Measurements from ENCODE around the gene ROR1.

ROR1 gene

GRCh38 chr1:63882048-63882704 lies 108.4 kb downstream of the ROR1 start:
- DNase-seq (ENCODE audit: low read depth, low spot score), result no peak

DNA sequence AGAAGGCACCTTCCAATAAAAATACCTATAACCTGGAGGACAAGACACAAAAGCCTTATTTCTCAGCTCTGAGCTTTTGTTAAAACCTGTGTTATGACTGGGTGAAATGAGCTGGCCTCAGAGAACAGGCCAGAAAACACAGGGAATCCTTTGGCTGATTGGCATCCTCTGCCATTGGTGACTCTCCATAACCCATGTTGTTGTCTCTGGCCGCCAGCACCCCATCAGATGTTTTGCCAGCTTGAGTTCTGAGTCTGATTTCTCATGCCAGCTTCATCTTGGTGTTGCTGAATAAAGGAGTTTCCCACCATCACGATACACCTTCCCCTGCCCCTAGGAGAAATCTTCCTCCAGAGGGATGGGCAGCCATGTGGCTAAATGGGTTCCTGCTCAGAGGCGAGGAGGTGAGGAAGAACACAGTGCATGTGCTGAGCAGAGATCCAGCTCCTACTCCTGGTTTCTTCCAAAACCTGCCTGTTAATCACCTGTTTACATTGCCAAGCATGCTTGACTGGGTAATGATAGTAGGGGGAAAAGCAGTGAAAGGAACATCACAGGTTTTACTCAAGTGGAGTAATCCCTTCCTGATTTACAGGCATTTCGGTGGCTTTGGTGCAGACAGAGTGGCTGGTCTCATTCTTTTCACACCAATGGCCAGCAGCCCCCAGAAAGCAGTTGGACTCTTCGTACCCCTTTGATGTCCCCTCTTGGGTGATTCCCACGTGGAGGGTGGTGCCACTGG lies 109.8 kb downstream of the ROR1 start:
- DNase-seq (ENCODE audit: low read depth, low spot score), result no peak

GRCh38 chr1:63884486-63884885 lies 110.7 kb downstream of the ROR1 start:
- DNase-seq (ENCODE audit: low read depth, low spot score), result no peak

DNA sequence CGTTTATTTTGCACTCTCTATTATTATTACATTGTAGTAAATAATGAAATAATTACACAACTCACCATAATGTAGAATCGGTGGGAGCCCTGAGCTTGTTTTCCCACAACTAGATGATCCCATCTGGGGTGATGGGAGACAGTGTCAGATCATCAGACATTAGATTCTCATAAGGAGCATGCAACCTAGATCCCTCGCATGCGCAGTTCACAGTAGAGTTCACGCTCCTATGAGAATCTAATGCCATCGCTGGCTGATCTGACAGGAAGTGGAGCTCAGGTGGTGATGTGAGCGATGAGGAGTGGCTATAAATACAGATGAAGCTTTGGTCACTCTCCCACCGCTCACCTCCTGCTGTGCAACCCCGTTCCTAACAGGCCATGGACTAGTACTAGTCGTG lies 112.1 kb downstream of the ROR1 start:
- DNase-seq (ENCODE audit: low read depth, low spot score), result no peak

DNA sequence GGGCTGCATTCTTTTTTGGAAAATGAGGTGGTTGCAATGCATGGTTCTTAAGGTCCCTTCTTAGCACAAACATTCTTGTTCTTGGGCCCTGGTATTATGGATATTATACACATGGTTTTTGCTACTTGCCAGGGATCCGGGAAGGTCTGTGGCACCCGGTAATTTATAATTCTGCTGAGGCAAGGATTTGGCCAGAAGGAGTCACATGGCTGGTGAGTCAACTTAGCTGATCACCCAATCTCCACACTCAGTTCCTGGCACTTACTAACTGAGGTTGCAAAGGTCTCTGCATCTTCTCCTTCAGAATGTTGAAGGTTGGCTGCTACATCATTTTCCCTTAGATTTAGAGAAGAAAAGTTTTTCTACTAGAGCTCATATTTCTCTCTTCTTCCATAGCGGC lies 112.5 kb downstream of the ROR1 start:
- no peak for DNase-seq (ENCODE audit: low read depth, low spot score)

- no peak for DNase-seq (ENCODE audit: low read depth, low spot score)
Observed at GRCh38 chr1:63887809-63888208, 114.0 kb downstream of the ROR1 start.

- no peak for DNase-seq (ENCODE audit: low read depth, low spot score)
Observed at GRCh38 chr1:63888984-63889383, 115.2 kb downstream of the ROR1 start.

- DNase-seq (ENCODE audit: low read depth, low spot score), result no peak
Observed at GRCh38 chr1:63890468-63890867, 116.7 kb downstream of the ROR1 start.

- no peak for DNase-seq (ENCODE audit: low read depth, low spot score)
Observed at GRCh38 chr1:63891060-63891690, 117.4 kb downstream of the ROR1 start.

DNA sequence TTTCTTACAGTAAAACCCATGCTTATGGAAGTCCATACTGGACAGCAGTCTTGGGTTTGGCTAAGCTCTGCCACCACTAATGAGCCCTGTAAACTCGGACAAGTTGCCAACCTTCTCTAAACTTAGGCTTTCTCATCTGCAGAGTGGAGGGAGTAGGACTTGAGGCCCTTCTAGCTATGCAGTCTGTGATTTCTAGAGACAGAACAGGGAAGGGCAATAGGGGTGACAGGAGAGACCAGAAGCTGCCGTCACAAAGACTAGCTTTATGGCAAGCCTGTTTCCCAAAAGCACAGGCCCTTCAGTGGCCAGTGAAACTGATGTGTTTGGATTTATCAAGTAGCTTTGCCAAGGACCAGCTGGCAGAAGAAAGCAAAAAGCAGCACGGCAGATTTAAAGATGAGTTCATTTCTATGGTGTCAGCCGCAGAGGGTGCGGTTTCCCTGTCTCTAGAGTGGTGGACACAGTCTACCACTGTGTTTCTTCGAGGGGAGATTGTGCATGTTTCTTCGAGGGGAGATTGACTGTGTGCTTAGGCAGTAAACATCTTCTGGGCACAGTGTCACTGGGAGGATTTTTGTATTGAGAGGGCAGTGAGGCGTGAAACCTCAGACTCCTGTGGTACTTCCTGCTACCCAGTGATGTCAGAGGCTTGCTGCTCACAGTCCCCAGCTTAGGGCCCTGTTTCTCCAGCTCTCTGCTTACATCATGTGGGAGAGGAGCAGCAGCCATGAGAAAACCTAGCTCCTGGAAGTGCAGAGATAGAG lies 119.0 kb downstream of the ROR1 start:
- no peak for DNase-seq (ENCODE audit: low read depth, low spot score)

DNA sequence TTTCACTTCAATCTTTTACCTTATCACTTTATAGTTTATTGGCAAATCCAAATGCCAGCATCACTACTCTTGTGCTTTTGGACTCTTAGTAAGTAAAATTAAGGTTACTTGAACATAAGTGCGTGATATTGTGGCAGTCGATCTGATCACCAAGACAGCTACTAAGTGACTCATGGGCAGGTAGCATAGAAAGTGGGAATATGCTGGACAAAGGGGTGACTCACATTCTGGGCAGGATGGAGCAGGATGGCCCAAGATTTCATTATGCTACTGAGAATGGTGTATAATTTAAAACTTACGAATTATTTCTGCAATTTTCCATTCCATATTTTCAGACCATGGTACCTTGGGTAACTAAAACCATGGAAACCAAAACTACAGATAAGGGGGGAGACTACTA lies 120.2 kb downstream of the ROR1 start:
- no peak for DNase-seq (ENCODE audit: low read depth, low spot score)

DNA sequence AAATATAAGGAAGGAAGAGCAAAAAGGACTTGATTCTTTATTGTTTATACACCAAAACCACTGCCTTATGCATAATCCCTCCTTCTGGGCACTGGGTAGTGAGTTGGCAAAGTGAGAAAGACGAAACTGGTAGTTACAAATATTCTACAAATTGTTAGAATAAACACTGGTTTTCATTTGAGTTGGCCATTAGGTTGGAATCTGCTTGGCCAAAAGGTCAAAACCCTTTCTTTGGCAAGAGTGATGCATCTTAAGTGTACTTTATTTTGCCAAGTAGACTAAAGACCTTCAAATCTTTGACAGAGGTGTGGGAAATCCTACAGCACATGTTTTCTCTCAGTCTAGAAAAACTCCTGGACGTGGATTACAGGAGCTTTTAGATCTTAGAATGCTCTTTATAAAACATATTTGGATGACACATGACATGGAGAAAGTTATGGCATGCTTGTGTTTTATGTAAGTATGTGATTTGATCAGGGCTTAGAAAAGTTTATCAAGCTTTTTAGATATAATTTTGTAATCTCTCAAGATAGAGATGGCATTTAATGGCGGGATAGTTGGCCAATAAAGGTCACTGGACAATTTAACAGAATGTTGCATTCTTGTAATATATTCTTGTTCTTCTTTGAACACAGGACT lies 120.9 kb downstream of the ROR1 start:
- no peak for DNase-seq (ENCODE audit: low read depth, low spot score)

- DNase-seq (ENCODE audit: low read depth, low spot score), result no peak
Observed at GRCh38 chr1:63896755-63897154, 122.9 kb downstream of the ROR1 start.

DNA sequence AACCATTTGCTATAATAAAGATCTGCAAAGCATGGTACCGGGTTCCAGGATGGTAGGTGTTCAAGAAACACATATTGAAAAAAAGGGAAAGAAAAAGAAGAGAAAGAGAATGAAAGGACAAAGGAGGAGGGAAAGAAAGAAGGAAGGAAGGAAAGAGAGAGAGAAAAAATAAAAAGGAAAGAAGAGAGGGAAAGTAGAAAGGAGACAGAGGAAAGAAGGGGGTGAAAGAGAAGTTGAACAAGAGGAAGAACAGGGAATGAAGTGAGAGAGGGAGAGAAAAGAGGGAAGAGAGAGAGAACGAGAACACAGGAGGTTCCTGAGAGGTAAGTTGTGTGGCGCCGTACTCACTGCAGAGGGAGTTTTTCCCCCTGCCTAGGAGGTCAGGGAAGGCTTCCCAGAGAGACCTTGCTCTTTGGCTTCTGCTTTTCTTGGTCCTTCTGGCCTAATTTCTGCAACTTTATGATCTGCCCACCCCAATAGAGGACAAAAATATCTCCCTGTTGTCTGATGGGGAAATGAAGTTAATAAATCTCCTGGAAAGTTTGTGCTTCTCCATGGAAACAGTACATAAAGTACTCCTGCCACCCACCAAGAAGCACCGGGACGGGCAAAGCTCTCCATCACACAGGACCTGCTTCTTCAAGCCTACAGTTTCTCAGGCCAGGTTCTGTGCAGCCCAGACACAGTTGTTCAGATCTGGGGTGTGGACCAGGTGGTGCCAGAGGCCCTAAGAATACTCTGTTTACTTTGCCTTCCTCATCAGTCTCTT lies 124.8 kb downstream of the ROR1 start:
- no peak for DNase-seq (ENCODE audit: low read depth, low spot score)

- DNase-seq (ENCODE audit: low read depth, low spot score), result no peak
Observed at GRCh38 chr1:63901094-63901493, 127.3 kb downstream of the ROR1 start.

GRCh38 chr1:63902844-63903589 lies 129.2 kb downstream of the ROR1 start:
- DNase-seq (ENCODE audit: low read depth, low spot score), result no peak

DNA sequence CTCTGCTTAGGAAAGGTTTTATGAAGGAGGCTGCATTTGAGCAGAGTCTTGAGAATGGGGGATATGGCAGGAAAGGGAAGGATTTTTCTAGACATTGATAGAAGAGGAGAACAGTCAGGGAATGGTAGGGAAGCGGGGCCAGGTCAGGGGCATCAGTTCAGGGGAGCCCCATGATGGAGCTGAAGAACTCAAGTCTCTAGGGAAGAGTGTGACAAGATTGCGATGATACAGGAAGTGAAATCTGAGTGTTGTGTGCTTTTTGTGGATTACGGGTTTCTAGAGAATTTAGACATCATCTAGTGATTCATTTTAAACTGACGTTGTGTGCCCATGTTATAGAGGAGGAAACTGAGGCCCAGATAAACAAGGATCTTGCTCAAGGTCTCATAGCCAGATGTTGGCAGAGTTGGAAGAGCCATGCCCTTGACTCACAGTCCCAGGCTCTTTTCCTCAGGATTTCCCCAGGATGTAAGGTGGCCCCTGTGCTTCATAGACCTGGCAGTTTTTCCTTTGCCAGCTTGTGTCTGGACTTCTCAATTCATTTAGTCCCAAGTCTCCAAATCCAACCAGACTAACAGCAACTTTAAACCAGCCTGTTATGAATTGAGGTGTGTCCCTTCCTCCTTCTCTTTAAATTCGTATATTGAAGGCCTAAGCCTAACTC lies 130.3 kb downstream of the ROR1 start:
- DNase-seq (ENCODE audit: low read depth, low spot score), result no peak

DNA sequence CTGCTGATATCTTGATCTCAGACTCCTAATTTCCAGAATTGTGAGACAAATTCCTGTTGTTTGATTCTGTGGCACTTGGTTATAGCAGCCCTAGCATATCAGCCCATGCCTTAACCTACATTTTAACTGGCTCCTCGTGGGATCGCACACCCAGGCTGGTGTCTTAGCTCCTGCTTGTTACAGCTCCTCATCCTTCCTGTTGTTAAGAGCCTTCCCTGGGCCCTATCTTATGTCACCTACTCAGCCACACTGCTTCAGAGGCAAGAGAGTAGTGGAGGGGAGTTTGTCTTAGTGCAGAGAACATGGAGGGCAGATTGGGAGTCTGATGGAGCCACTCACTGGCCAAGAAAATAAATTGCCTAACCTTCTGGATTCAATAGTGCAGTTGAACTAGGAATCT lies 131.0 kb downstream of the ROR1 start:
- no peak for DNase-seq (ENCODE audit: low read depth, low spot score)

GRCh38 chr1:63906047-63906704 lies 132.4 kb downstream of the ROR1 start:
- no peak for DNase-seq (ENCODE audit: low read depth, low spot score)
